Measurements from ENCODE around the gene SMOC2.
"Not testable (repeated sequence)": the region's sequence is repeated elsewhere in the genome, so short reads cannot be mapped to it uniquely, and the experiment has no call there.

The SMOC2 gene

DNA sequence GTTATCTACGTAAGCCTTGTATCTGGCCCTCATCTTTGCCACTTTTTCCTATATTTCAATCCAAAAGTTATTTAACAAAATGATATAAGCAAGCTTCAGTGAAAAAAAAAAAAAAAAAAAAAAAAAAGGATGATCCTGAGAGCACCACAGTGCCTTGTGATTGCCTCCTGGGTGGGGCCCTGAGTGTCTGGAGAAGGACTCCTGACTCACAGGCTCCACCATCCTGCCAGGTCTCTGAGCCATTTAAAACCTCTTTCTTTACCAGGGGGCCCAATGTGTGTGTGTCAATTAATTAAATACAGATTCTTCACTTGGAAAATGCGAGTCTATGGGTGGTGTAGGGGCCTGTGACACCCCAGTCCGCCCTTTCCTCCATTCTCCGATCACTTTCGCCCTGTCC is 105.2 kb downstream of the SMOC2 start:
- no peak for DNase-seq

DNA sequence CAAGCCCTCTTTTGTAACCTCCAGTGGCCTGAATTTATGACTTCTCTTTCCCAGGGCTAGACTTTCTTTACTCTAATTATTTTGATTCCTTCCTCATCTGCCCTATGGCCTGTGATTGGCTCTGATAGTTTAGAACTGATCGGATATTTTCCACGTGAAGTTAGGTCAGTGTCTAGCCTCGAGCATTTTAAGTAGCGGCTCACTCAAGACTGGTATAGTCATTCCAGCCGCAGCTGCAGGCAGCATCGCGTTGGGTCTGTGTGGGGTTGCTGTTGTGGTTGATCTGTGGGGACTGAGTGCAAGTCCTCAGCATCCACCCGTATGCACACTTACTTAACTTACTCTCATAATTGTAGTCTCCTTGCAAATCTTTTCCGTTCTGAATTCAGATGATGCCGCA is 105.7 kb downstream of the SMOC2 start:
- DNase-seq, result no peak

DNA sequence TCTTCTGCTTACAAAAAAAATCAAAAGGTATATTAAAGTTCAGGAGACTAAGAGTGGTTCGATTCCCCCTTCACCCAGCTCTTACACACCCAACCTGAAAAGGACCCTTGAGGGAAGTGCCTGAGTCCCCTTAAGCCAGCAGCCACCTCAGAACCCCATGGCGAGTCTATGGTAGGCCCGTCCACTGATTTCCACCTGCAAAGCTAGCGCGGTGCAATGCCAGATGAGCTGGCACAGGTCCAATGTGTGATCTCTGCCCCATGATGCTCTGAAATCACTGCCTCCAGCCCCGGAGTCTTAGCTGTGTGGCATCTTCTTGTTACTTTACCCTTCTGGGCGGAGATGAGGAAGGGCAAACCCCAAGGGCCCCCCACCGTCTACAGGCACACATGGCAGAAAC is 109.3 kb downstream of the SMOC2 start:
- DNase-seq, result no peak

DNA sequence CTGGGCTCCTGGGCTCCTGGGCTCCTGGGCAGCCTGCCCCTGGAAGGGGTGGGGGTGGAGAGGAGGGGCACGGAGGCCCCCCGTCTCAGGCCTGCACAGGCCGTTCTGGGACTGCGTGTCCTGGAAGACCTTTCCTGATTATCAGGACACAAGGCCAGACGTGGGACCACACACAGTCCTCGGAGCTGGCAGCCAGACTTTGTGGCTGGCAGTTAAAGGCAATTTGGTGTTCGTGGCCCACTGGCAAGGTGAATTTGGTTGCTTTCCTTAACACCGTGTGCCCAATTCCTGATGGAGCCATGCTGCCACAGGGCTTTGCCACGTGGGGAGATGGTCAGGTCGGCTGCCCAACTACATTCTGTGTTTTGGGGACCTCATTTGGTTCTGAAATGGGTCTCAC is 113.5 kb downstream of the SMOC2 start:
- no peak for DNase-seq

DNA sequence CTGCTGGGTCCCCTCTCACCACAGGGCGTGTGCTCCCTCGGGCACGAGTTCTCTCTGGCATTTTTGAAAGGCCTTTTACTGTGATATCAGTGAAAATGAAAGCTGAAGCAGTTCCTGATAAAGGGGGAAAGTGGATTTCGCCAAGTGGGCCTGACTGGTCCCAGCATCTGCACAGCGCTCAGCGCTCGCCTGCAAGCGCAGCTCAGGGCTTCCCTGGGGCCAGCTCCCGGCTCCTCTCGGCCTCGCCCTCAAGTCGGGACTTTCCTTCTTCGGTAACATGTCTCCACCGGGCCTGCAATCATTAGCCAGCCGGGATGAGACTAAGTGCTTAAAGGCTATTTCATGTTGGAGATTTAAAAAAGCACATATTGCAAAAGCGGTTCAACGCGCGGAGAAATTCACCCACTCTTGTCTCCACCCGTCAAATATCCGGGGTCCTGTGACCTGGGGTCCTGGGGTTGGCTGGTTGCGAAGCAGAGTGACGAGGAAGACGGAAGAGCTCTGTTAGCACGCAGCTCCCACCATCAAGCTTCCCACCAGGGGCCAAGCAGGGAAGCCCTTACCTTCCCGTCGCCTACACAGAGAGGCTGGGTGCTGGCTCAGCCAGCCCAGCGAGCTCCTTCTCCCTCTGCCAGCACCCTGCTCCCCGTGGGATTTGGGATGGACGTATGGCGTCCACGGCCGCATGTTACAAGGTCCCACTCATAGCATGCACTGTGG is 114.1 kb downstream of the SMOC2 start:
- no peak for DNase-seq

DNA sequence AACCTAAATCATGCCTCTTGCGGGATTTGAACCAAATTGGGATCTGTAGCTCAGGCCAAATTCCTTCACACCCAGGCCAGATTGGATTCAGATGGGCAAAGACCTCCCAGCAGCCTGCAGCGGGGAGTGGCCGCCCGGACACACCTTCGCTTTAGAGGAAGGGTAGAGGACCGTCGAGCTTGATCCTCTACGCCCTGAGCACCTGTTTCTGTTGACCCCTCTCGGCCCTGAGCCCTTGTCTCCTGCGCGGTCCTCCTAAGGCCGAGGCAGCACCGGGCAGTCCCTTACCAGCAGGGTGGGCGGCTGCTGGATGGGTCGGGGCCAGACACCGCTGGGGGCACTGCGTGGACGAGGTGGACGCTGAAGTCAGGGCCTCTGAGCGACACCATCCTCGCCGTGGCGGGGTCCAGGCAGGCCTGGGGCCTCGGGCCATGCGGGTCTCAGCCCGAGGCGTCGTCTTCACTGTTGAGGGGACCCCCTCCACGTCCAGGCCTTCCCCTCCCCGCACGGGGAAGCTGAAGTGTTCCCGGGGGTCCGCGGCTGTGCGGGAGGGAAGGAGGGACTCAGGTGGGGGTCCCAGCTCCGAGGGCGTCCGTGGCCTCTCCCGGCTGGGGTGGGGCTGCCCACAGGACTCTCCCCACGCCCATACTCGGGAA is 114.8 kb downstream of the SMOC2 start:
- DNase-seq, result no peak

DNA sequence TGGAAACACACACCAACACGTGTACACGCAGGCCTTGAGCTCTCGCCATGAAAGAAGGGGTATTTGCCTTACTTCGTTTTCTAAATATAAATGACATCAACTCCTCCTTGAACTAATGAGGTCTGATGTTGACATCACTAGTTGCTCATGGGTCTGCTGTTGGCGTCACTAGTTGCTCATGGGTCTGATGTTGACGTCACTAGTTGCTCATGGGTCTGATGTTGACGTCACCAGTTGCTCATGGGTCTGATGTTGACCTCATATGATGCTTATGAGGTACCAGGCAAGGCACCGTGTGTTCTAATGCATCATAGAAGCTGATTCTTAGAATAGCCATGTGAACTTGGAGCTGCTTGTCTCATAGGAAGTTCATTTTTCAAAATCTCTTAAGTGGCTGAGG is 116.5 kb downstream of the SMOC2 start:
- DNase-seq, result no peak

DNA sequence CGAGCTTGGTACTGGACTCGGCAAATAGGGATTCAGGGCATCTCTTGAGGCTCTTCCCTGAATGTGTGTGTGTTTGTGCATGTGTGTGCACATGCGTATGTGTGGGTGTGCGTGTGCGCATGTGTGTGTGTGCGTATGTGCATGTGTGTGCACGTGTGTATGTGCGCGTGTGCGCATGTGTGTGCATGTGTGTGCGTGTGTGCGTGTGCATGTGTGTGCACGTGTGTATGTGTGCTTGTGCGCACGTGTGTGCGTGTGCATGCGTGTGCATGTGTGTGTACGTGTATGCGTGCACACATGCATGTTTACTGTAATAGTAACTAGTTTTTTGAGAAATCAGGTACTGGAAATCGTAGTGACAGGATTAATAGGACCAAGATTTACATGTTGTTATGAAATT is 117.7 kb downstream of the SMOC2 start:
- DNase-seq, result no peak

DNA sequence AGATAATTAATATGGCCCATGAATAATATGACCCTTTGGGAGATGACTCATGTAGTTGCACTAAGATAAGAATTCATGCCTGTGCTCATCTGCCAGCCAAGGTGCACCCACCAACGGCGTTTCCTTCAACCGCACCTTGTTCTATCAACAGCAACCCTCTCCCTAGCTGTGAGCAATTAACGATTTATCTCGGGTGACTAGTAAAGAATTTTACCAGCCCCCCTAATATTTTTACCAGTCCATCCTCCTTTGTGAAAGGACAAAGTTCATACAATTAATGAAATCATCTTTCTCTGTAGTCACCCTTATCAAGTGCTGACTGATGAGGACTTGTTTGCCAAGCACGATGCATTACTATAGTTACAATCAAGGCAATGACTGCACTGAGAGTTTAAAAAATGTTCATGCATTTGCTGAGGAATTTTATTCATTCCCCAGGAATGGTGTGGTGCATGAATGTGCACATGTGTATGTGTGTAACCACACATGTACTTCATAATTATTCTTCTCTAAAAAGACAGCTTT is 118.7 kb downstream of the SMOC2 start:
- no peak for DNase-seq

DNA sequence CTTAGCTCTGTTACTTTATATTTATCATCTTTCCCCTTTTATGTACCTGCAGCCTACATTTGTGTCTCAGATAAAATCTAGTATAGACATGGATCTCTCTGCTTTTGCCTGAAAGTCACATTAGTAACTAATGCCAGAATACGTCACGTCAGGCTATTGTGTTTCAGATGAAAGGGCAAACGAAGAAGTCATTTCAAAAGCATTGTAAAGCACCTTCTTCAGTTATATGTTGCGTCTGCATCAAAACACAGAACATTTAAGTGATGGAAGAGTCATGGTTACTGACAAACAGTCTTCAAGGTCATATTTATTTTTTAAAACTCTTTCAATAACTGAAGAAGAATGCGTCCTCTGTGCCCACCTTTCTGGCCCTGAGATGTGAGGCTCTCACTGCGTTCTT is 119.1 kb downstream of the SMOC2 start:
- no peak for DNase-seq

DNA sequence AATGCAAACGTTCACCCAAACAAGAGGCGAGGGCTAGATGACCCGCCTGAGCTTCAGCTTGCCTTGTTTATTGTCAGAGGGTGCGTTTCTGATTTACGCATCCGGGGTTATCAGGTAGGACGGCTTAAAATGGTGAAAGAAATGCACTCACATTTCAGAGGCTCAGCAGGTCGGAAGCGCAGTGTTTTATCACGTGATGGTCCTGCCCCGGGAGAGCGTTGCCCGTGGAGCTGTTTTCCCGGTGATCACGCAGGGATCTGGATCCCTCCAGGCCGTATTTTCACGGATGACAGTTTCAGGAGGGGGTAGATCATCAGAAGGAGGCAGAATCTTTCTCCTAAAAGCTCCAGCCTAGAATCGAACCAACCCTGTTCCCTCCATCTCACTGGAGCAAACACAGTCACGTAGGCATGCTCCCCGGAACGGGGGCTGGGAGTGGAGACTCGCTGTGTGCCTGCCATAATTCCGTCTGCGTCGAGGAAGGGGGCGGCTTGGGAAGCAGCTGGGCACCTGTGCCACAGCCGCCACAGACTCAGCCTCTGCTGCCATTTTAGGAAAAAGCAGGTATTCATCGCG is 121.7 kb downstream of the SMOC2 start:
- no peak for DNase-seq

DNA sequence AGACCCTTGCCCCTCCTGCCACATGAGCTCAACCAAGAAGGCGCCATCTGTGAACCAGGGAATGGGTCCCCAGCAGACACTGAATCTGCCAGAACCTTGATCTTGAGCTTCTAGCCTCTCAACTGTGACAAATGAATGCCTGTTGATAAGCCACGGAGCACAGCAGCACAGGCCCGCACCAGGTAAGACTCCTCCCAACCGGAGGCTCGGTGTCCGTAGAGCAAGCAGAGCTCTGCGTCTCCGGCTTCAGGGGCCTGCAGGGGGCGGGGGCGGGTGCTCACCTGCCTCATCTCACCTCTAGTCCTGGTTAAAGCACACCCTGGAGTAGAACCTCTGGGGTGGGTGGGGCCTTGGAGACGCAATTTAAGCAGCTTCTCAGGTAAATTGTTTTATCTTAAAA is 122.7 kb downstream of the SMOC2 start:
- DNase-seq, result no peak

DNA sequence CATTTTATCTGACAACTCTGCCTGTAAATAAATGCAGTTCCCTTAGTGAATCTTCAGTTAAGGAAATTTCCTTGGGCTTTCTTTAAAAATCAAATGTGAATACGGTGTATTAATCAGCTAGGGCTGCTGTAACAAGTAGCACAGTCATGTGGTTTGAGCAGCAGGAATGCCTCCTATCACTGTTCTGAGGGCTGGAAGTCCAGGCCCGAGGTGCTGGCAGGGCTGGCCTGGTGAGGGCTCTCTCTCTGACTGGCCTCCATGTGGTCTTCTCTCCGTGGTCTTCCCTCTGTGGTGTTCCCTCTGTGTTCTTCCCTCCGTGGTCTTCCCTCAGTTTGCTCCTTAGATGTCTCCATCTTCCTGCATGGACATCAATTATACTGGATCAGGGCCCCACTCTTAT is 124.1 kb downstream of the SMOC2 start:
- no peak for DNase-seq

DNA sequence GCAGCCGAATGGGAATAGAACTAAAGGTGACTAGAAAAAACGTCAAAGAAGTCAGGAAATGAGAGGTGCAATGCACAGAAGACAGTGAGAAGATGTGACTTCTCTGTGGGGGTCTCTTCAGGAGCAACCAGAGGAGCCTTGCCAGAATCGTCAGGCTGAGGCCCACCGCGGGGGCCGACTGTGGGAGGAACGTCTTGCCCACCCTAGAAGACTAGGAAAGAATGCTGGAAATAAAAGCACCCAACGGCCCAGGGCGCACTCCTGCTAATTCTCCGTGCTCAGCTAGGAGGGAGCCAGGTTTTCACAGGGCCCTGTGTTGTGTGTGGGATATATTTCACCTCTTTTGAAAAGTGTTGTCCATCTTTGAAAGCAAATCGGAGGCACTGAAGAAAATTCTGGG is 129.2 kb downstream of the SMOC2 start:
- DNase-seq, result no peak

DNA sequence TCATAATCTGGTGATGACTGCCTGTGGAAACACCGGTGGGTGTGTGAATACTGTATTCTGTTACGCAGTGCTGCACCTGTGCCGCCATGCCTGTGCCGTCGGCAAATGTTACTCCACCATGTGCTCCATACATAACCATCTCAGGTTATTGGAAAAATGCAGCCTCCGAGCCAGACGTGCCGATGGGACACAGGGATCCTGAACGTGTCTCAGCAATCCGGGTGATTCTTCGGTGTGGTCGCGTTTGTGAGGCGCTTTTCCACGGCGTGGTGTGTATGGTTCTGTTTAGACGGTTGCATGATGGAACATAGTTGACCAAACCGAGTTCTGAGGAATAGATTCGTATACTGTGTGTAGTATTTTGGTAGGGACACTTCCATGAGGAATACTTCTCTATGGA is 130.3 kb downstream of the SMOC2 start:
- no peak for DNase-seq

DNA sequence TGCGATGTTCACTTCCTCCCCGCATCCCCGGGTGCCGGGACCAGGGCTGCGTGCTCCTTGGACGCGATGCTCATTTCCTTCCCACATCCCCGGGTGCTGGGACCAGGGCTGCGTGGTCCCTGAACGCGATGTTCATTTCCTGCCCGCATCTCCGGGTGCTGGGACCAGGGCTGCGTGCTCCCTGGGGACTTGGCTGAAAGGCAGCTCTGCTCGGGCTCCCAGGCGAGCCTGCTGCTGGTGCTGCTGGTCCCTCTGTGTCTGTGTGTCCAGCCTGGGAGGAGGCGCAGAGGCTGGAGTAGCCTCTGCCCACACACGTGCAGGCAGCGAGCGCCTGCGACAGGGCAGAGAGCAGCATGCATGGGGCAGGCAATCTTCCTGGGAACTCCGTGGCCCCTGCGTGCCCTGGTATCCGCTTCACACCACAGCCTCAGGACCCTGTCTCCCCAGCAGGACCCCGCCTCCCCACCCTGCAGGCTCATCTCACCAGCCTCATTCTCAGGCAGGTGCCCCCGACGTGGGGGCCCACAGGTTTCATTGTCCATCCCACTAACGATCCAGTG is 132.4 kb downstream of the SMOC2 start:
- DNase-seq, result not testable (repeated sequence)

DNA sequence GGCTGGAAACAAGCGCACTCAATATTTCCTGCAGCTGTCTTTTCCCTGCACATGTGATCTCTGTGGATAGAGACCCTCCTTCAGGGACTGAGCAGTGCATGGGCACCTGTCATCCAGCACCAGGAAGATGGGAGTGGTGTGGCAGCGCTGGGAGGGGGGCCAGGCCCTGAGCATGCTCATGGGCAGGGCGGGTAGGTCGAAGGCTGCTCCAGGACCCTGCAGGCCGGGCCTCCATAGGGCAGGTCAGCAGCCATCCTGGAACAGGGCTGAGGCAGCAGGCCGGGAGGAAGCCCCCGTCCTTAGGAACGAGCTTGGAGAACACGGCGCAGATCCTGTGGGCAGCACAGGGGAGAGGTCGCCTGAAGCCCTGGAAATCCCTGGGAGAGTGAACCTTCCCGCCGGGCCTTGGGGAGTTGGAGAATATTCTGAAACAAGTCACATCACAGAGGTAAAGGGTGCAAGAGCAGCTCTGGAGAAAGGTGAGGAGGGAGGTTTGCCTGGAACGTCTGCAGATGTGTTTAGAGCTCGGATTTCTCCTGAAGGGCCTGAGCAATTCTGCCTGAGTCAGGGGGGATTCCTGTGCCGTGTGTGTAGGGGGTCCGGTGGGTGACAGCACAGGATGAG is 133.2 kb downstream of the SMOC2 start:
- no peak for DNase-seq

DNA sequence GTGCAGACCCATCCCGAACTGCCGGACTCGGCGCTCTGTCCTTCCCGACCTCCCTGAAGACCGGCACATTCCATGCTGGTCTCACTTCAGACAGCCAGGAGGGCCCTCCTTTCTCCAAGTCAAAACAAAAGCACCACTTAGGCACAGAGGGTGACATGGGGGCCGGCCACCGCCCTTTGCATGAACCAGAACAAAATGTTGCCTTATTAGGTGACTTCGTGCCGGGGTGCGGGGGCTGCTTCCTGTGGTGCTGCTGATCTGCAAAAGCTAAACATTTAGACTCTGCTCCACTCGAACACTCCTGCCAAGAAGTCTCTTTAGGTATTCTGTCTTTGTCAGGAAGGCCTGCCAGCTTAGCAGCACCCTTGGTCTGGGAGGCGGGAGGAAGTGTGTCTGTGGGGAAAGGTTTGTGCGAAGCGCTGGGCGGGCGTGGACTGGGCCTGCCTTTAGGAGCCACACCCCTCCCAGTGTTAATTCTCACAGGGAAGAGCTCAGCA is 133.8 kb downstream of the SMOC2 start:
- no peak for DNase-seq

DNA sequence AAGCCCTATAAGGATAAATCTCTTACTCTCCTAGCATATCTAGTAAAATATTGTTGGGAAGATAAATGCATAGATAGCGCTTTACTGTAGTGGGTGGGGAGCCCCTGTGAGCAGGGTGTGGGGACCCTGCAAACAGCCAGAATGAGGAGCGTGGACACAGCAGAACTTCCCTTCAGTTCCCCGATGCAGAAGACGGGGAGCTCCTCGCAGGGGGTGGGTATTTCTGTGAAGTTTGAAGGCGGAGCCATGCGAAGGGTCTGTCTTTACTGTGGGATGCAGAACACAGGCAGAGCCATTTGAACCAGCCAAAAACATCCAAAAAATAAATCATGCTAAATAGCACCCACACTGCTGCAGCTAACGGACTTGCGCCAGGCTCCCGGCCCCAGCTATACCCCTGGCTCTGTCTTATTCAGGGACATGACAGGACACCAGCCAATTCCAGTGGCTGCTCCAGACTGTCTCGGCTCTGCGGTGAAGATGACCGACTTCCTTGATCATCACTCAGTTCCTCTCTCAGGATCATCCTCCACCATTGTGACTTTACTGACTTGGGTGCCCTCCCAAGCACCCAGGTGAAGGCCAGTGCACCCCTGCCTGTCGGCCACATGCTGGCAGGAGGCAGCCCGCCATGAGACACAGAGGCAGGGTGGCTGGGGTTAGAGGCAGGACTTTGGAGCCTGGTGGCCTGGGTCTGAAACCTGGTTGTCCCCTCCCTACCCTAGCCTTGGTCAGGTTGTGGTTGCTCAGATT is 134.5 kb downstream of the SMOC2 start:
- no peak for DNase-seq

DNA sequence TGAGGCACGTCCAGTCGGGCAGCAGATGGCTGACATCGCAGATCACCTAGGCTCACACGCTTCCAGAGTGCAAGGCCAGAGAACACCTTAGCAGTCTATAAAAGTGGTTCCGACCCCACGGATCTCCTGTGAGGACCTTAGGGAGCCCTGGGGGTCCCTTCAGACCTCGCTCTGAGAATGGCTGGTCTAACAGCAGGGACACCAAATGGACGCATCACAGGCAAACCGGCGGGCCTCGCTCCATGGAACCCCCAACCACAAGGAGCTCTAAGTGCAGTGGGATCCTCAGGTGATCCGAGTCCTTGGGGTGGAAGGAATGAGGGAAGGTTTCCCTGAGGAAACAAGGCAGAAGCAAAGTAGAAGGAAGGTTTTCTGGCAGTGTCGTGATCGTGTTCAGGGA is 135.4 kb downstream of the SMOC2 start:
- no peak for DNase-seq

DNA sequence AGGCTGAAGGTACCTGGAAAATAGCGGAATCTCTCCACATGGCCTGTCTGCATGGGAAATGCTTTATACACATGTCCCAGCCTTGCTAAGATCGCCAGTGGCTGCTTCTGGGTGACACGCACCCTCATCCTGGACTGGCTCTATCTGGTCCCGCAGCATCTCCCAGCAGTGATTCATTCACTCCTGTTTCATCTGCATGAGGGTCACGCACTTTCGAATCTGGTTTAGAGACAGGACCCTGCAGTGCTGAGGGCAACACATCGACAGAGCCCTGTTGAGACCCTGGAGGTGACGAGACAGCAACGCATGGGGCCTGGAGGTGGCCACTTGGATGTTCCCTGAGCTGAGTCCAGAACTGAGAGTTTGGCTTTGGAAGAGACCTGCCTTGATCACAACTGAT is 136.5 kb downstream of the SMOC2 start:
- DNase-seq, result no peak

DNA sequence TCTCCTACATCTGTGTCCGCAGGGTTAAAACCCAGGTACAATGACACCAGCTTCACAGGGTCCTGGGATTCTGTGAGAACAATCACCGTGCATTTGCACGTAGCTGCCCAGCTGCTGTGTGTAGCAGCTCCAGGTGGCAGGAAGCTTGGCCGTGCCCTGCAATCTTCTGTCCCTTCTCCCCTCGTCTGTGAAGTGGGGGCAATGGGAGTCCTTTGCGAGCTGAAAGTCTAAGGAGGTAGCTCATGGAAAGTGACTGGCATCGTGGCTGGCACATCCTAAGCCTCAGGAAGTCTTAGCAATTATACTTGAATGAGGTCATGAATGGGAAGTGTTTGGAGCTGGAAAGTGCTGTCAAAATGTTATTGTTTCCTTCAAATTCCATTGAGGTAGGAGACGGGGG is 137.1 kb downstream of the SMOC2 start:
- DNase-seq, result no peak

DNA sequence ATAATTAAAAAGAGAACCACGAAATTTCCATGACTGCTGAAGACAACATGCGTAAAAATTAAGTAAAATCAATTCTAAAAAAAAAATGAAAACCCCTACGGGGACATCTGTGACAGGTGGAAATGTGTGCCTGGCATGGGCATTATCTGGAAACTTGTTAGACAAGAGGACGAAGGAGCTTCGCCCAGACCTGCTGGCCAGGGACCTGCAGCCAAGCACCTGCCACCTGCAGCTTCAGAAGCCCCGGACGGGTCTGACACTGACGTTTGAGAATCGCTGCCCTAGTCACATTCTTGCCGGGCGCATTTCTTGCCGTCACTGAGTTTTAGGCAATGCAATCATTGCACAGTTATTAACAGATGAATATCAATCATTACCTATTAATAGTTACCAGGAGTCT is 140.3 kb downstream of the SMOC2 start:
- no peak for DNase-seq
